ENCODE results near the gene PLEKHA5.
"Not testable (repeated sequence)": the region's sequence is repeated elsewhere in the genome, so short reads cannot be mapped to it uniquely, and the experiment has no call there.

The PLEKHA5 gene

GRCh38 chr12:19410629-19411185 is 281.2 kb downstream of the PLEKHA5 start:
- DNase-seq (ENCODE audit: low read depth) = no peak

GRCh38 chr12:19411234-19412204 is 282.0 kb downstream of the PLEKHA5 start:
- DNase-seq (ENCODE audit: low read depth) = no peak

GRCh38 chr12:19412844-19413243 is 283.3 kb downstream of the PLEKHA5 start:
- no peak for DNase-seq (ENCODE audit: low read depth)

- not testable (repeated sequence) for DNase-seq (ENCODE audit: low read depth)
These were observed 284.0 kb downstream of the PLEKHA5 start for GRCh38 chr12:19413582-19413981.

- DNase-seq (ENCODE audit: low read depth) = no peak
These were observed 286.0 kb downstream of the PLEKHA5 start for GRCh38 chr12:19415563-19415962.

- DNase-seq (ENCODE audit: low read depth) = no peak
These were observed 289.6 kb downstream of the PLEKHA5 start for GRCh38 chr12:19419086-19419485.

GRCh38 chr12:19421503-19422282 is 292.2 kb downstream of the PLEKHA5 start:
- no peak for DNase-seq (ENCODE audit: low read depth)

- DNase-seq (ENCODE audit: low read depth) = no peak
These were observed 293.8 kb downstream of the PLEKHA5 start for GRCh38 chr12:19423166-19423930.

Data from stimulated activated CD8-positive, alpha-beta memory T cell treated with anti-CD3 and anti-CD28 coated beads, Interleukin-15, amount 100 ng/mL, for 24 hours (primary cell).